Esophagus squamous epithelium (tissue), 5 donors: ENCODE measurements around the gene FAP. TPM values are rescaled to one million over a fixed set of nuclear protein-coding genes. Genes with fewer than 3 reads are reported as not detected.

Experiments
- DNase-seq: peaks from one replicate; lab custom pipeline; 2025; lab: John Stamatoyannopoulos, UW
- H3K27ac ChIP-seq, 4 donors: fragments of 200-600 bp; sonication (generic); one replicate each; pipeline ENCODE4 v1.5.1; 2016 to 2019; ENCODE audit warnings: mild to moderate bottlenecking in 1 of 4
- H3K27me3 ChIP-seq, 4 donors: fragments of 200-600 bp; sonication (generic); 1 replicate in 3 of 4; 2 replicates in 1 of 4; pipeline versions ENCODE4 v1.5.1 to v1.6.0; 2017 to 2021; ENCODE audit warnings: antibody characterized with exemption in 1 of 4
- H3K36me3 ChIP-seq, 3 donors: fragments of 200-600 bp; sonication (generic); one replicate each; pipeline ENCODE4 v1.5.1; 2016 to 2019
- H3K4me1 ChIP-seq, 3 donors: fragments of 200-600 bp; sonication (generic); one replicate each; pipeline ENCODE4 v1.5.1; 2017 to 2019
- H3K4me3 ChIP-seq, 4 donors: fragments of 200-600 bp; sonication (generic); 1 replicate in 3 of 4; 2 replicates in 1 of 4; pipeline ENCODE4 v1.5.1; 2016 to 2019; ENCODE audit warnings: mild to moderate bottlenecking in 2 of 4, moderate library complexity in 1 of 4
- H3K9me3 ChIP-seq, 3 donors: fragments of 200-600 bp; sonication (generic); one replicate each; pipeline ENCODE4 v1.5.1; 2016 to 2019
- POLR2A ChIP-seq, 4 donors: fragments of 450-650 bp; IDR thresholded peaks; one replicate each; pipeline ENCODE4 v1.6.1; 2017; ENCODE audit warnings: antibody characterized with exemption in 4 of 4, mild to moderate bottlenecking in 4 of 4, moderate library complexity in 3 of 4
- WGBS, 2 donors: methylation state at CpG; one replicate each; pipeline ENCODE4 v1.1.5; 2018; 5-methylcytosine and 5-hydroxymethylcytosine counted together
- intact Hi-C: fragments of 100-400 bp; cut with DNase I; formaldehyde crosslinking; loops from one replicate; pipeline ENCODE4 v1.15.0; 2022
- total RNA-seq, 4 donors: library from RNA; depleted of rRNA; stranded (reverse); fragments of >200 nt; gene quantifications; one replicate each; pipeline ENCODE4 v1.1.0, GENCODE V29; 2016
- TF ChIP-seq, protein P1 (sequence below), 6 experiments: fragments of 450-650 bp in 4 of 6; fragments of 200-600 bp in 2 of 6; sonication (generic) in 2 of 6; IDR thresholded peaks; one replicate each; pipeline ENCODE4 v1.5.1; 2016 to 2019; ENCODE audit warnings: antibody characterized with exemption in 6 of 6, mild to moderate bottlenecking in 4 of 6, moderate library complexity in 4 of 6
- donor health status: DM: yes; HTN: yes; CAD: no.

The FAP gene
- total RNA-seq, 4 donors from 2014 or later: 0.91 to 6.5 (median 2.1) TPM

DNA sequence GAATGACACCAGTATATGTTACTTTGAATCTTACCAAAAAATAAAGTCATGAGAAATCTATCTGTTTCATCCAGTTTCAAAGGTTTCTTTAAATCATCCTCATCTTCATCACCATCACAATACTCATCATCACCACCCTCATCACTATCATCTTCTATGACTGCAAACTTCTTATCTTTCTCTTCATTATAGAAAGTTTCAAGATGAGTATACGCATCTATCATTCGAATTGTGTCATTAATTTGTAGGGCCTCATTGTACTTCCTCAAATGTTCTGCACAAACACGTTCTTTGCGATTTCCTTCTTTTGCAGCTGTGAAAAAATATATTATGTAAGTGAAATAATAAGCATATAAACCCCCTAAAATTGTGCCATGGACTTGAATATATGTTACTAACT is 34.1 kb upstream of the FAP start:
- H3K9me3 ChIP-seq: no peaks in the 10 kb centered on the region
- H3K4me1 ChIP-seq: no peaks in the 10 kb centered on the region
- 66 to 84% methylated on average over 4 of the region's 4 CpGs for WGBS, 2 donors
- TF ChIP-seq, protein P1, sequence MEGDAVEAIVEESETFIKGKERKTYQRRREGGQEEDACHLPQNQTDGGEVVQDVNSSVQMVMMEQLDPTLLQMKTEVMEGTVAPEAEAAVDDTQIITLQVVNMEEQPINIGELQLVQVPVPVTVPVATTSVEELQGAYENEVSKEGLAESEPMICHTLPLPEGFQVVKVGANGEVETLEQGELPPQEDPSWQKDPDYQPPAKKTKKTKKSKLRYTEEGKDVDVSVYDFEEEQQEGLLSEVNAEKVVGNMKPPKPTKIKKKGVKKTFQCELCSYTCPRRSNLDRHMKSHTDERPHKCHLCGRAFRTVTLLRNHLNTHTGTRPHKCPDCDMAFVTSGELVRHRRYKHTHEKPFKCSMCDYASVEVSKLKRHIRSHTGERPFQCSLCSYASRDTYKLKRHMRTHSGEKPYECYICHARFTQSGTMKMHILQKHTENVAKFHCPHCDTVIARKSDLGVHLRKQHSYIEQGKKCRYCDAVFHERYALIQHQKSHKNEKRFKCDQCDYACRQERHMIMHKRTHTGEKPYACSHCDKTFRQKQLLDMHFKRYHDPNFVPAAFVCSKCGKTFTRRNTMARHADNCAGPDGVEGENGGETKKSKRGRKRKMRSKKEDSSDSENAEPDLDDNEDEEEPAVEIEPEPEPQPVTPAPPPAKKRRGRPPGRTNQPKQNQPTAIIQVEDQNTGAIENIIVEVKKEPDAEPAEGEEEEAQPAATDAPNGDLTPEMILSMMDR (IDR thresholded peaks at IDR 0.05): no peak
- no peak for TF ChIP-seq POLR2A (IDR thresholded peaks at IDR 0.05)
- intact Hi-C loops: no loop called here
- no peaks in the 10 kb centered on the region for H3K27me3 ChIP-seq
- H3K4me3 ChIP-seq: no peak overlapping the region
- no peak overlapping the region for H3K27ac ChIP-seq
- DNase-seq: no peak
- H3K36me3 ChIP-seq: peaks cover 0 to 87% (median 0%) of the 10 kb centered on the region in 3 donors

DNA sequence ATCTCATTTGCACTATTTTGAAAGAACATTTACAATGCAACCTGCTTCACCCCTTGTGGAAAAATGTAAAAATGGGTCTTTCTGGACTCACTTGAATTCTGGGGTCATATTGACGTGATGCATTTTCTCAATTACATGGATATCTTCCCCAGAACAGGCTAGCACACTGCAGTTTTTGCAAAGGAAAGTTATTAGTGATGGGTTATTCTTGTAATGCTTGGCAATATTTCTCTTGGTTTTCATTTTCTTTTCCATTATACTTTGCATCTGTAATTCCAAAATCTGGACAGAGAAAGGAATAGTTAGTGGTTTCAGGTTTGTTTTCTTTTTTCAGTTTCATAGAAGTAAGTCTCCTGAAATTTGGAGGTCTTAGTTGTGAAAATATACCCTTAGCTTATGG is 24.8 kb upstream of the FAP start:
- TF ChIP-seq POLR2A (IDR thresholded peaks at IDR 0.05): no peak
- TF ChIP-seq, protein P1 (IDR thresholded peaks at IDR 0.05): no peak
- intact Hi-C loops: no loop called here
- Histone ChIP-seq H3K27me3 (no peaks in the 10 kb centered on the region), H3K36me3 (peaks cover 0 to 71% (median 3%) of the 10 kb centered on the region in 3 donors), H3K4me1 (no peaks in the 10 kb centered on the region), H3K27ac (no peak overlapping the region), H3K9me3 (no peaks in the 10 kb centered on the region), H3K4me3 (no peak overlapping the region)
- WGBS, 2 donors: 94 to 100% methylated on average over 1 of the region's 1 CpG
- no peak for DNase-seq

DNA sequence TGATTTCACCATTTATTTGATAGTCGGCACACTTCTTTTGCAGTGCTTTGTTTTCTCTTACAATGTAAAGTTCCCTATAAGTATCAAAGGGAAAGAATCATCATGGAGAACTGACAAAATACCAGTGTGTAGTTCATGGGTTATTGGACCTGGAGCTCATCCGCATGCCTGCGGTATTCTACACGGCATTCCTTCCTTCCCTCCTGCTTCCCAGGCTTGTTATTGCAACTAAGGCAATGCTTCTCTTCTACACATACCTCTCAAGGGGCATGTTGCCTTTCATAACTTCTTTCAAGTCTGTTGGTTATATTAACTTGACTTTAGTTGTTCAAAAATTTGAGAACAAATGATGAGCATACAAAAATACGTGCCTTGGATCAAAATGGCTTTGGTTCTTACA is 24.3 kb upstream of the FAP start:
- no peaks in the 10 kb centered on the region for H3K9me3 ChIP-seq
- no peak for DNase-seq
- no peaks in the 10 kb centered on the region for H3K27me3 ChIP-seq
- no peak overlapping the region for H3K4me3 ChIP-seq
- WGBS, 2 donors: 86 to 97% methylated on average over 5 of the region's 5 CpGs
- peaks cover 0 to 66% (median 3%) of the 10 kb centered on the region in 3 donors for H3K36me3 ChIP-seq
- TF ChIP-seq, protein P1 (IDR thresholded peaks at IDR 0.05): no peak
- no peak for TF ChIP-seq POLR2A (IDR thresholded peaks at IDR 0.05)
- no peak overlapping the region for H3K27ac ChIP-seq
- intact Hi-C loops: no loop called here
- H3K4me1 ChIP-seq: no peaks in the 10 kb centered on the region

DNA sequence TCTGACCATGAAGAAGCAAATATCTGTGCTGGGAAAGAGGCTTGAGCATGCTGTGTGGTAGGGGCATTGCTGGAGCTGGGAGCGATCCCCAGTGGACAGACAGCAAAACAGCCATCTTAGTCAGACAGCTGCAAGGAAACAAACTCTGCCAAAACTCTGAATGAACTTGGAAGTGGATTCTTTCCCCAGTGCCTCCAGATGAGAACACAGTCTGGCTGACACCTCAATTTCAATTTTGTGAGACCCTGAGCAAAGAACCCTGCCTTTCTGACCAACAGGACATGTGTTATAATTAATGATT is 23.2 kb upstream of the FAP start:
- no peaks in the 10 kb centered on the region for H3K27me3 ChIP-seq
- H3K4me3 ChIP-seq: no peak overlapping the region
- intact Hi-C loops: no loop called here
- H3K27ac ChIP-seq: no peak overlapping the region
- TF ChIP-seq, protein P1 (IDR thresholded peaks at IDR 0.05): no peak
- no peak for TF ChIP-seq POLR2A (IDR thresholded peaks at IDR 0.05)
- no peaks in the 10 kb centered on the region for H3K9me3 ChIP-seq
- WGBS, 2 donors: 81 to 100% methylated on average over 1 of the region's 1 CpG
- DNase-seq: no peak
- H3K4me1 ChIP-seq: peaks cover 0 to 6% (median 6%) of the 10 kb centered on the region in 3 donors
- H3K36me3 ChIP-seq: peaks cover 0 to 55% (median 3%) of the 10 kb centered on the region in 3 donors

DNA sequence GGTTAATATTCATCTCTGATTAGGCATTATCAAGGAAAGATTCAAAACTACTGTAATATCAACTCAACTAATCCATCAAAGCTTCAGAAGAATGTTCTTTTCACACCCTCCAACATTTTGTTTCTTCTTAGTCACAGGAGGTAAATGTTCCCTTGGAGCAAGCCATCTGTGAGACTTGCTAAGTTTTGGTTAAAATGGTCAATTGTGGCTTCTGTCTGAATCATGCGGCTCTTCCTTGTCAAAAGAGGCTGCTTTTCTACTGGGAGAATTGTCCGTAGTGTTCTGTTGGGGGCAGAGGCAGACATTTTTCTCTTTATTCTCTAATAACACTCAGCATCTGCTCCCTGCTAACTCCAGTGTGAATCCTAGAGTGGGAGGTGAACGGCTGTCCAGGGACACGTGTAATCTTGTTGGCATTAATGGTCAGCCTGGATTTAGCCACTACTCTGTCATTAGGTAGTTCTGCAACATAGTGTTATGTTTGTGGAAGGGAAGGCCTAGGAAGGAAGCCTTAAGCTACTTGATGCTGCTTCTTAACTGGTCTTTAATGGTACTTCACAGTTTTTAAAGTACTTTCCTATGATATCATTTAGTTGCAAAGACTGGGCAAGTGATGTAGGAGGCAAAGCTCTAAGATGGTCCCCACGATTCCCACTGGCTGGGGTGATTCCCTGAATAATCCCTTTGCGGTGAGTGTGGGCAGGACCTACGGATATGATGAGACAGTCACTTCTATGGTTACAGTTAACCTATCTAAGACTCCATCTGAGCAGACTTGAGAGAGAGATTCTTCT is 22.6 kb upstream of the FAP start:
- peaks cover 0 to 10% (median 9%) of the 10 kb centered on the region in 3 donors for H3K4me1 ChIP-seq
- H3K9me3 ChIP-seq: no peaks in the 10 kb centered on the region
- TF ChIP-seq, protein P1 (IDR thresholded peaks at IDR 0.05): no peak
- no peak for TF ChIP-seq POLR2A (IDR thresholded peaks at IDR 0.05)
- no peak overlapping the region for H3K27ac ChIP-seq
- no peak for DNase-seq
- WGBS, 2 donors: 94 to 97% methylated on average over 6 to 7 of the region's 7 CpGs
- no peaks in the 10 kb centered on the region for H3K27me3 ChIP-seq
- no peak overlapping the region for H3K4me3 ChIP-seq
- peaks cover 0 to 49% (median 3%) of the 10 kb centered on the region in 3 donors for H3K36me3 ChIP-seq
- intact Hi-C loops: no loop called here
